ENCODE data around the gene PIPOX.
"Not testable (repeated sequence)": the region's sequence is repeated elsewhere in the genome, so short reads cannot be mapped to it uniquely, and the experiment has no call there.

PIPOX gene

GRCh38 chr17:29084541-29085146 is 41.7 kb downstream of the PIPOX start:
- TF ChIP-seq CTCF (IDR thresholded peaks at IDR 0.05; ENCODE audit: control insufficient read depth, extremely low read depth, insufficient read depth) = no peak
- DNase-seq (ENCODE audit: low read depth) = peak; percentile 10
- H3K4me3 ChIP-seq (ENCODE audit: low read depth, low read length) = no peak overlapping the region

GRCh38 chr17:29085223-29085622 is 42.3 kb downstream of the PIPOX start:
- TF ChIP-seq CTCF (IDR thresholded peaks at IDR 0.05; ENCODE audit: control insufficient read depth, extremely low read depth, insufficient read depth) = no peak
- DNase-seq (ENCODE audit: low read depth) = no peak
- H3K4me3 ChIP-seq (ENCODE audit: low read depth, low read length) = no peak overlapping the region

- H3K4me3 ChIP-seq (ENCODE audit: low read depth, low read length) = no peak overlapping the region
- no peak for DNase-seq (ENCODE audit: low read depth)
- no peak for TF ChIP-seq CTCF (IDR thresholded peaks at IDR 0.05; ENCODE audit: control insufficient read depth, extremely low read depth, insufficient read depth)
Measured at GRCh38 chr17:29086628-29087332, 43.8 kb downstream of the PIPOX start.

- DNase-seq (ENCODE audit: low read depth); H3K4me3 ChIP-seq (ENCODE audit: low read depth, low read length): not testable (repeated sequence)
Measured at GRCh38 chr17:29088782-29089181, 45.8 kb downstream of the PIPOX start.

- no peak overlapping the region for H3K4me3 ChIP-seq (ENCODE audit: low read depth, low read length)
- TF ChIP-seq CTCF (IDR thresholded peaks at IDR 0.05; ENCODE audit: control insufficient read depth, extremely low read depth, insufficient read depth) = no peak
- DNase-seq (ENCODE audit: low read depth) = no peak
Measured at GRCh38 chr17:29089601-29090044, 46.7 kb downstream of the PIPOX start.

- DNase-seq (ENCODE audit: low read depth) = no peak
- no peak for TF ChIP-seq CTCF (IDR thresholded peaks at IDR 0.05; ENCODE audit: control insufficient read depth, extremely low read depth, insufficient read depth)
- H3K4me3 ChIP-seq (ENCODE audit: low read depth, low read length) = no peak overlapping the region
Measured at GRCh38 chr17:29090108-29090507, 47.2 kb downstream of the PIPOX start.

GRCh38 chr17:29090750-29091605 is 48.0 kb downstream of the PIPOX start:
- no peak for TF ChIP-seq CTCF (IDR thresholded peaks at IDR 0.05; ENCODE audit: control insufficient read depth, extremely low read depth, insufficient read depth)
- no peak for DNase-seq (ENCODE audit: low read depth)

More at GRCh38 chr17:29090750-29091605, 48.0 kb downstream of the PIPOX start:
- H3K4me3 ChIP-seq (ENCODE audit: low read depth, low read length) = no peak overlapping the region

Measured in LNCaP clone FGC (cell line).